ENCODE results near the gene HOXA6. TPM values are rescaled to one million over a fixed set of nuclear protein-coding genes. Genes with fewer than 3 reads are reported as not detected.

Gene HOXA6
- total and polyA plus RNA-seq, 2 donors (not counting 1 experiment from before 2014, with no cell fraction given) = 0.18 to 0.49 TPM

GRCh38 chr7:27115221-27116026 is 32.1 kb downstream of the HOXA6 start:
- Mint-ChIP-seq H3K4me3 (no peak overlapping the region), H3K27ac (no peak overlapping the region), H3K9me3 (ENCODE audit: insufficient read depth) (no peaks in the 10 kb centered on the region), H3K4me1 (no peaks in the 10 kb centered on the region), H3K27me3 (peaks cover 15% of the 10 kb centered on the region)
- WGBS (ENCODE audit: insufficient coverage) = 96% methylated on average over 40 of the region's 45 CpGs
- TF ChIP-seq EZH2 (IDR thresholded peaks at IDR 0.05; ENCODE audit: borderline replicate concordance, insufficient read depth, low read depth, low read length, poor library complexity, severe bottlenecking) = no peak
- TF ChIP-seq CTCF (IDR thresholded peaks at IDR 0.05) = no peak
- H3K27ac ChIP-seq (ENCODE audit: low read length in 2 of 2) = no peak overlapping the region
- H2AFZ ChIP-seq (ENCODE audit: insufficient read depth, low read depth, low read length, poor library complexity, severe bottlenecking) = no peak overlapping the region
- no peaks in the 10 kb centered on the region for H4K20me1 ChIP-seq (ENCODE audit: control insufficient read depth, insufficient read depth, low read length, poor library complexity, severe bottlenecking)
- ChIA-PET POLR2A (no interaction called here), CTCF (interaction anchor here (1.4 kb wide), 1 partner anchor 9 kb away, joined by 4 read pairs; no protein-coding TSS in a partner anchor)
- no peaks in the 10 kb centered on the region for H3K79me2 ChIP-seq (ENCODE audit: control insufficient read depth, insufficient read depth, low read length)
- peaks cover 0 to 7% (median 0%) of the 10 kb centered on the region in 4 experiments for H3K27me3 ChIP-seq (replicated peaks in 1 of 4; ENCODE audit: control extremely low read depth in 1 of 4, control insufficient read depth in 3 of 4, insufficient read depth in 4 of 4, low read length in 3 of 4)
- H3K9me3 ChIP-seq (ENCODE audit: control extremely low read depth in 1 of 3, control insufficient read depth in 2 of 3, insufficient read depth in 1 of 3, low read length in 2 of 3) = peaks cover 0 to 2% (median 0%) of the 10 kb centered on the region in 3 donors
- ATAC-seq (ENCODE audit: low read depth) (no peak), DNase-seq (no peak)
- no peak overlapping the region for H3K4me3 ChIP-seq (ENCODE audit: control extremely low read depth in 1 of 5, extremely low read depth in 1 of 5, insufficient read depth in 1 of 5, low read depth in 2 of 5, low read length in 4 of 5)
- H3K9ac ChIP-seq (ENCODE audit: low read length) = no peak overlapping the region
- H3K4me2 ChIP-seq (replicated peaks; ENCODE audit: low read depth, low read length, poor library complexity, severe bottlenecking) = no peak overlapping the region
- H3K4me1 ChIP-seq (ENCODE audit: control insufficient read depth in 2 of 2, insufficient read depth in 2 of 2, low read length in 2 of 2) = no peaks in the 10 kb centered on the region
- H3K36me3 ChIP-seq (replicated peaks in 1 of 2; ENCODE audit: control extremely low read depth in 1 of 2, control insufficient read depth in 1 of 2, extremely low read depth in 1 of 2, insufficient read depth in 2 of 2, low read length in 1 of 2) = no peaks in the 10 kb centered on the region
- intact Hi-C loops (cut with micrococcal nuclease) = no loop called here

- Histone ChIP-seq H3K4me2 (replicated peaks; ENCODE audit: low read depth, low read length, poor library complexity, severe bottlenecking) (no peak overlapping the region), H2AFZ (ENCODE audit: insufficient read depth, low read depth, low read length, poor library complexity, severe bottlenecking) (no peak overlapping the region), H3K9ac (ENCODE audit: low read length) (no peak overlapping the region), H3K27me3 (replicated peaks in 1 of 4; ENCODE audit: control extremely low read depth in 1 of 4, control insufficient read depth in 3 of 4, insufficient read depth in 4 of 4, low read length in 3 of 4) (peaks cover 0 to 7% (median 0%) of the 10 kb centered on the region in 4 experiments), H3K9me3 (ENCODE audit: control extremely low read depth in 1 of 3, control insufficient read depth in 2 of 3, insufficient read depth in 1 of 3, low read length in 2 of 3) (peaks cover 0 to 5% (median 0%) of the 10 kb centered on the region in 3 donors), H3K4me3 (ENCODE audit: control extremely low read depth in 1 of 5, extremely low read depth in 1 of 5, insufficient read depth in 1 of 5, low read depth in 2 of 5, low read length in 4 of 5) (no peak overlapping the region), H4K20me1 (ENCODE audit: control insufficient read depth, insufficient read depth, low read length, poor library complexity, severe bottlenecking) (no peaks in the 10 kb centered on the region), H3K4me1 (ENCODE audit: control insufficient read depth in 2 of 2, insufficient read depth in 2 of 2, low read length in 2 of 2) (no peaks in the 10 kb centered on the region), H3K27ac (ENCODE audit: low read length in 2 of 2) (no peak overlapping the region), H3K36me3 (replicated peaks in 1 of 2; ENCODE audit: control extremely low read depth in 1 of 2, control insufficient read depth in 1 of 2, extremely low read depth in 1 of 2, insufficient read depth in 2 of 2, low read length in 1 of 2) (no peaks in the 10 kb centered on the region), H3K79me2 (ENCODE audit: control insufficient read depth, insufficient read depth, low read length) (no peaks in the 10 kb centered on the region)
- Mint-ChIP-seq H3K9me3 (ENCODE audit: insufficient read depth) (no peaks in the 10 kb centered on the region), H3K27me3 (peaks cover 15% of the 10 kb centered on the region), H3K4me3 (no peak overlapping the region), H3K27ac (no peak overlapping the region), H3K4me1 (no peaks in the 10 kb centered on the region)
- ChIA-PET POLR2A (interaction anchor here (0.6 kb wide), 1 partner anchor 78 kb away, joined by 4 read pairs; no protein-coding TSS in a partner anchor), CTCF (no interaction called here)
- DNase-seq = no peak
- TF ChIP-seq CTCF (IDR thresholded peaks at IDR 0.05) (no peak), EZH2 (IDR thresholded peaks at IDR 0.05; ENCODE audit: borderline replicate concordance, insufficient read depth, low read depth, low read length, poor library complexity, severe bottlenecking) (no peak)
- no peak for ATAC-seq (ENCODE audit: low read depth)
- intact Hi-C loops (cut with micrococcal nuclease) = no loop called here
- WGBS (ENCODE audit: insufficient coverage) = 92% methylated on average over 4 of the region's 6 CpGs
These were observed 32.7 kb downstream of the HOXA6 start for GRCh38 chr7:27114881-27115220.

Measured in B cell (primary cell).